Stomach (tissue), 9 donors: ENCODE data around the gene THYN1. TPM values are rescaled to one million over a fixed set of nuclear protein-coding genes. Genes with fewer than 3 reads are reported as not detected.
"Not testable (repeated sequence)": the region's sequence is repeated elsewhere in the genome, so short reads cannot be mapped to it uniquely, and the experiment has no call there.

ENCODE experiments used
- DNase-seq, 2 donors: peaks; one replicate each; pipeline versions ENCODE4 v3.0.0 to v3.0.0-alpha.2; 2013 to 2019
- H3K27ac ChIP-seq, 5 donors: fragments of 200-600 bp in 4 of 5; sonication (generic) in 4 of 5; one replicate each; pipeline ENCODE4 v1.5.1; 2013 to 2019; ENCODE audit warnings: mild to moderate bottlenecking in 1 of 5, moderate library complexity in 1 of 5
- H3K27me3 ChIP-seq, 3 donors: fragments of 200-600 bp; sonication (generic); one replicate each; pipeline ENCODE4 v1.5.1; 2017 to 2019; ENCODE audit warnings: mixed run types in 1 of 3
- H3K36me3 ChIP-seq, 4 donors: fragments of 200-600 bp; sonication (generic); 1 replicate in 3 of 4; 2 replicates in 1 of 4; pipeline ENCODE4 v1.5.1; 2016 to 2019
- H3K4me1 ChIP-seq, 4 donors: fragments of 200-600 bp; sonication (generic); one replicate each; pipeline ENCODE4 v1.5.1; 2016 to 2019
- H3K4me3 ChIP-seq, 4 donors: fragments of 200-600 bp; sonication (generic) in 3 of 4; one replicate each; pipeline ENCODE4 v1.5.1; 2016 to 2019; ENCODE audit warnings: mild to moderate bottlenecking in 1 of 4
- H3K9me3 ChIP-seq, 4 donors: fragments of 200-600 bp; sonication (generic); one replicate each; pipeline ENCODE4 v1.5.1; 2016 to 2019
- CTCF ChIP-seq, 7 experiments: fragments of 450-650 bp in 4 of 7; fragments of 200-600 bp in 3 of 7; sonication (generic) in 3 of 7; IDR thresholded peaks; one replicate each; pipeline ENCODE4 v1.5.1; 2016 to 2019; ENCODE audit warnings: antibody characterized with exemption in 7 of 7, control low read depth in 2 of 7, mild to moderate bottlenecking in 1 of 7
- EP300 ChIP-seq: sonication (generic); formaldehyde crosslinking; IDR thresholded peaks from one replicate; pipeline ENCODE4 v1.6.1; 2017; ENCODE audit warnings: antibody characterized with exemption
- POLR2A ChIP-seq, 4 donors: fragments of 450-650 bp; IDR thresholded peaks; one replicate each; pipeline ENCODE4 v1.6.1; 2016; ENCODE audit warnings: antibody characterized with exemption in 4 of 4, control low read depth in 2 of 4, mild to moderate bottlenecking in 1 of 4, moderate library complexity in 1 of 4
- POLR2AphosphoS5 ChIP-seq, 3 donors: sonication (generic); formaldehyde crosslinking; IDR thresholded peaks; one replicate each; pipeline ENCODE4 v1.6.1; 2016; ENCODE audit warnings: antibody characterized with exemption in 3 of 3
- WGBS, 5 donors: extraction: QIAGEN DNeasy Blood & Tissue Kit in 3 of 5; methylation state at CpG; one replicate each; pipeline versions ENCODE4 v1.1.5 to v1.1.7; 2013 to 2018; 5-methylcytosine and 5-hydroxymethylcytosine counted together
- intact Hi-C: fragments of 100-400 bp; cut with DNase I; formaldehyde crosslinking; loops from one replicate; pipeline ENCODE4 v1.15.1; 2023; ENCODE audit warnings: low total_unique reads
- polyA plus RNA-seq, 3 donors: library from polyadenylated mRNA; stranded (reverse); fragments of 200-250 nt; gene quantifications; one replicate each; pipeline ENCODE4 v1.2.3, GENCODE V29; 2013
- total RNA-seq, 5 donors: library from RNA; depleted of rRNA; stranded (reverse); fragments of >200 nt; gene quantifications; one replicate each; pipeline versions ENCODE4 v1.1.0 to v1.2.3, GENCODE V29; 2014 to 2016
- donor health status: healthy with polysubstance abuse.
- donor health status: Bipolar disorder and iron deficiency.
- donor health status: healthy.

The THYN1 gene
- total and polyA plus RNA-seq, 8 donors: 4.6 to 62.1 (median 40.0) TPM

- H3K27me3 ChIP-seq: peaks cover 0 to 9% (median 0%) of the 10 kb centered on the region in 3 donors
- no peaks in the 10 kb centered on the region for H3K4me1 ChIP-seq
- no peaks in the 10 kb centered on the region for H3K36me3 ChIP-seq
- intact Hi-C loops: no loop called here
- WGBS, 5 donors: 21 to 50% (median 30%) methylated on average over 10 to 12 of the region's 12 CpGs
- DNase-seq: peak in 1 of 2 donors; percentile 44
- TF ChIP-seq CTCF (IDR thresholded peaks at IDR 0.05) (no peak), EP300 (no peak), POLR2A (IDR thresholded peaks at IDR 0.05) (no peak), POLR2AphosphoS5 (IDR thresholded peaks at IDR 0.05) (no peak)
- H3K9me3 ChIP-seq: no peaks in the 10 kb centered on the region
- H3K4me3 ChIP-seq: no peak overlapping the region
- H3K27ac ChIP-seq: no peak overlapping the region
Measured at GRCh38 chr11:134289789-134290188, 36.6 kb upstream of the THYN1 start.

GRCh38 chr11:134289167-134289566 is 36.0 kb upstream of the THYN1 start:
- Histone ChIP-seq H3K4me3 (no peak overlapping the region), H3K9me3 (no peaks in the 10 kb centered on the region), H3K27ac (no peak overlapping the region), H3K27me3 (peaks cover 0 to 9% (median 0%) of the 10 kb centered on the region in 3 donors), H3K4me1 (no peaks in the 10 kb centered on the region), H3K36me3 (no peaks in the 10 kb centered on the region)
- intact Hi-C loops: no loop called here
- WGBS, 5 donors: 76 to 82% (median 79%) methylated on average over 4 of the region's 4 CpGs
- no peak for DNase-seq
- TF ChIP-seq CTCF (IDR thresholded peaks at IDR 0.05) (no peak), POLR2A (IDR thresholded peaks at IDR 0.05) (no peak), POLR2AphosphoS5 (IDR thresholded peaks at IDR 0.05) (no peak), EP300 (no peak)

- Histone ChIP-seq H3K4me1 (no peaks in the 10 kb centered on the region), H3K27me3 (peaks cover 0 to 5% (median 0%) of the 10 kb centered on the region in 3 donors), H3K27ac (no peak overlapping the region), H3K36me3 (no peaks in the 10 kb centered on the region), H3K4me3 (no peak overlapping the region), H3K9me3 (no peaks in the 10 kb centered on the region)
- 89 to 94% (median 92%) methylated on average over 12 to 13 of the region's 13 CpGs for WGBS, 5 donors
- TF ChIP-seq EP300 (no peak), POLR2A (IDR thresholded peaks at IDR 0.05) (no peak), POLR2AphosphoS5 (IDR thresholded peaks at IDR 0.05) (no peak), CTCF (IDR thresholded peaks at IDR 0.05) (no peak)
- DNase-seq: no peak
- intact Hi-C loops: no loop called here
Measured at GRCh38 chr11:134288486-134288885, 35.3 kb upstream of the THYN1 start.

- H3K9me3 ChIP-seq: no peaks in the 10 kb centered on the region
- no peak overlapping the region for H3K27ac ChIP-seq
- H3K36me3 ChIP-seq: no peaks in the 10 kb centered on the region
- no peak for DNase-seq
- H3K4me1 ChIP-seq: no peaks in the 10 kb centered on the region
- H3K27me3 ChIP-seq: peaks cover 0 to 3% (median 0%) of the 10 kb centered on the region in 3 donors
- intact Hi-C loops: no loop called here
- WGBS, 5 donors: 88 to 94% (median 89%) methylated on average over 12 of the region's 12 CpGs
- TF ChIP-seq CTCF (IDR thresholded peaks at IDR 0.05) (no peak), POLR2A (IDR thresholded peaks at IDR 0.05) (no peak), EP300 (no peak), POLR2AphosphoS5 (IDR thresholded peaks at IDR 0.05) (no peak)
- H3K4me3 ChIP-seq: no peak overlapping the region
Measured at GRCh38 chr11:134287561-134287960, 34.4 kb upstream of the THYN1 start.

GRCh38 chr11:134284349-134284748 is 31.2 kb upstream of the THYN1 start:
- H3K36me3 ChIP-seq, DNase-seq, H3K4me3 ChIP-seq, intact Hi-C loops, H3K9me3 ChIP-seq, H3K4me1 ChIP-seq, H3K27ac ChIP-seq: not testable (repeated sequence)
- WGBS, 5 donors: 85 to 91% (median 88%) methylated on average over 5 of the region's 5 CpGs
- H3K27me3 ChIP-seq: peaks cover 0 to 22% (median 0%) of the 10 kb centered on the region in 3 donors
